GM19240 (cell line): ENCODE data around the gene DDTL.
A peak's percentile ranks its signal among the peaks of the same experiment; 100 is the strongest.
"Not testable (repeated sequence)": the region's sequence is repeated elsewhere in the genome, so short reads cannot be mapped to it uniquely, and the experiment has no call there.

Experiments used
- DNase-seq: peaks from one replicate; pipeline ENCODE4 v3.0.0; 2011; ENCODE audit warnings: low spot score; ENCODE audit not compliant: insufficient read length

DDTL gene

GRCh38 chr22:23969071-23969470 lies 2.4 kb downstream of the DDTL start:
- DNase-seq: no peak

GRCh38 chr22:23970201-23970641 lies 3.5 kb downstream of the DDTL start:
- no peak for DNase-seq

- DNase-seq: no peak
These were observed 4.3 kb downstream of the DDTL start for GRCh38 chr22:23970816-23971486.

DNA sequence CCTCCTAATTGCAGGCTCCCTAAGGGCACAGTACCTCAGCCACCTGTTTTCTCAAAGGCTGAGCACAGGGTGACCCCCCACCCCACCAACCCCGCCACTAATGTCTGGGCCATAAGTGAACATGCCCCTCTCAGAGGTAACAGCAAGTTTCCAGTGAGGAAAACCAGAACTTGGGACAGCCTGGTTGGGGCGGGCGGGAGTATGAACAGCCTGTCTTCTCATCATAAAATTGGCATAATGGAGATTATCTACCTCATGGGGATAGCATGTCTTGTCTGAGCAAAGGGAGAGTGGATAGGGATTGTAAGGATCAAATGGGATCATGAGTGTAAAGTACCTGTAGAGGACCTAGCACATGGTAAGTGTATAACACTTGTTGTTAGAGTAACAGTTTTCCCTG lies 5.2 kb downstream of the DDTL start:
- not testable (repeated sequence) for DNase-seq

DNA sequence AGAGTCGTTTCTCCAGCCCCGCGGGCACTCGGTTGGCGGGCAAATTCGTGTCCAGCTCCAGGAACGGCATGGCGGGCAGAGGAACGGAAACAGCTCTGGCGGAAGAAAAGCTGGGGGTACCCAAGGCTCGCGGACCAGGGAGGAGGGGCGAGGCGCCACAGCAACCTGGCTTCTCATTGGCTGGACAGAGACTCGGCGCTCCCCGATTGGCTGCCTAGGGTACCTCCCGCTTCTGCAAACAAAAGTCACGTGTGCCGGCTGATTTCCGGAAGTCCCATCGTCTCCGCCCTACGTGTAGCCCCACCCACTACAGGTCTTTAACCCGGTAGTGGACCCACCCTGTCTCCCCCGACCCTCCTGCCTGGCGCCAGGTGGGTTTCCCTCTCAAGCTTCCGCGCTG lies 7.7 kb downstream of the DDTL start, which contains the start of gene DDT:
Gene DDT, minus strand, starts transcription at position 97 of the 400 bp plus-strand sequence. Its CDS starts 27 bp downstream, at position 70.
- DNase-seq: not testable (repeated sequence)

- not testable (repeated sequence) for DNase-seq
These were observed 8.2 kb downstream of the DDTL start for GRCh38 chr22:23974836-23975352.

DNA sequence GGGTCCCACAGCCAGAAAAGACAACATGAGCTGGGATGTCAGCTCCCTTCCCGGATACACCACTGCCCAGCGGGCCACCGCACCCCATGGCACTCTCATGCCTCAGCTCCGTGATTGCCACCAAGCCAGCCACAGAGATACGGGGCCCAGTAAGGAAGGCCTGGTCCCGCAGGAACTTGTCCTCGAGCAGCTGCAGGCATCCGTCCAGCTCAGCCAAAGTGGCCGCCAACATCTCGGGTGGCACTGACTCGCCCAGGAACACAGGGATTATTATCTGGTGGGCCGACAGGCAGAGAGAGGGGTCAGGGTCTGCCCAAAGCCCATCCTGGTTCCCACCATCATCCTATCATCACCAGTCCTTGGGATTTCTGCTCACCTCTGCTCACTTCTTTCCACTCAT lies 10.6 kb downstream of the DDTL start:
- not testable (repeated sequence) for DNase-seq

DNA sequence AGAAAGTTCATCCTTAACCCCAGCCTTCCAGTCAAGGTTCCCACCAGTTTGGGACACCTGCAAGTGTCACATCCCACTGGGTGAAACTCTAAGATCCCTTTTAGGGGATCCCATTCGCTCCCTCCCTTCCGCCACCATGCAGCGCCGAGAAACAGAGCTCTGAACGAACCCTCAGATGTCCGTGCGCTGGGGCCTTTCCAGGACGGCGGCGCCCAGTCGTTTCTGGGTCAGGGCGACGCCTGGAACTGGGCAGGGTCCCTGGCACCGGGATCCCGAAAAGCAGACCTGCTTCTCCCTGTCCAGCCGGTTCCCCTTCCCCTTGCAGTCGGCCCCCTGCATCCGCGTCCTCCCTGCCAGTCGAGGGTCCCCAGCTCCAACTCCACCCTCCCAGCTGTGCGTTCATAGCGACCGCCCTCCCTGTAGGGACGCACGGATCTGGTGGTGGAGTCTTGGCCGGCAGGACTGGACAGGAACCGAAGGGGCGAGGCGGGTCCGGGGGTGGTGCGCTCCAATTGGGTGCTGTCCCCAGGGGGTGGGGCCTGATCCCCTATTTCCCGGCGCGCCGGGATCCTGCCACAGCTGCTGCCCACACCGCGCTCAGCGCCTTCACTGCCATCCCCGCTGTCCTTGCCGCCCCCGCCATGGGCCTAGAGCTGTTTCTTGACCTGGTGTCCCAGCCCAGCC lies 13.0 kb downstream of the DDTL start, which contains the start of gene GSTT2:
Gene GSTT2, plus strand, starts transcription at position 578 of the 684 bp plus-strand sequence.
- not testable (repeated sequence) for DNase-seq

GRCh38 chr22:23980567-23980966 lies 13.9 kb downstream of the DDTL start:
- not testable (repeated sequence) for DNase-seq

DNA sequence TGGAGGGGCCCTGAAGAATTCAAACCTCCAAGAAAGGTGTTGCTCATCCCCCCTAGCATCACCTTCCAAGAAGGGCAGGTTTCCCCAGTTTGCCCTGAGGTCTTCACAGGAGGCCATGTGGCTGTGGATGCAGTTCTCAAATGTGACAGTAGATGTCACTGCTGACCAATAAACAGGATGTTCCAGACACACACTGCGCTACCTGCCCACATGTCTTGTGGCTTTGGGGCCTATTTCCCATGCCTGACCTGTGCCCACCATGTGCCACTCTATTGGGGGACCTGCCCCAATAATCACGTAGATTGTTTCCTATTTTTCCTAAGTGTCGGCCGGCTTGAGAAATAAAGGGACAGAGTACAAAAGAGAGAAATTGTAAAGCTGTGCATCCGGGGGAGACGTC lies 17.7 kb downstream of the DDTL start:
- DNase-seq: peak; percentile 51

DNA sequence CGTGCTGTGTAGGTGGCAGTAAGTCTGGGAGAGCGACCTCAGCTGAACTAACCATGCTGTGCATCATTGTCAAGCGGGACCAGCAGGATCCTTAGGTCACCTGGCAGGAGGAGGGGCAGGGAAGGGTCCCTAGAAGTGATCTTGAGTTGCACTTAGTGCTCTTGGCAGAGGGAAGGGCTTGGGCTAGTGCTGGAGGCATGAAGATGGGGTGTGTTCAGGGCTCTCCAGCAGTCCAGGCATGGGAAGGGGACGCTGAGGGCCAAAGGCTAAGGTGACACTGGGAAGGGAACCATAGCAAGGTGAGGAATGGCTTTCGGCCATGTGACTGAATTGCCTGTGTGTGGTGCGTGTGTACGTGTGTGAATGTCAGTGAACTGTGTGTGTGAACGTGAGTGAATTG lies 19.4 kb downstream of the DDTL start:
- DNase-seq: not testable (repeated sequence)

DNA sequence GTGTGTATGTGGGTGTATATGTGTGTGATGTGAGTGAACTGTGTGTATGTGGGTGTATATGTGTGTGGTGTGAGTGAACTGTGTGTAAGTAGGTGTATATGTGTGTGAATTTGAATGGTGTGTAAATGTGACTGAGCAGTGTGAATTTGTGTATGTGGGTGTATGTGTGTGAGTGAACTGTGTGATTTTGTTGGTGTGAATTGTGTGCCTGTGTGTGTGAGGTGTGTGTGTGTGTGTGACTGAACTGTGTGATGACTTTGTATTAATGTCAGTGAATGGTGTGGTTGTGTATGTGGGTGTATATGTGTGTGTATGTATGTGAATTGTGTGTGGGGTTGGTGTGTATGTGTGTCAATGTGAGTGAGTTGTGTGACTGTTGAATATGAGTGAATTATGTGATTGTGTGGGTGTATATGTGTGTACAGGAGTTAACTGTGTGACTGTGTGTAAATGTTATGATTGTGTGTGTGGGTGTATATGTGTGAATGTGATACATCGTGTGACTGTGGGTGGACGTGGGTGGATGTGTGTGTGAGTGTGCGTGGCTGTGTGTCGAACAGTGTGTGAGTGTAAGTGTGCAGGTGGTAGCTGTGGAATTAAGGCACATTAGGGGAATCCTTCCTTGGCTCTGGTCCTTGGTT lies 20.0 kb downstream of the DDTL start:
- not testable (repeated sequence) for DNase-seq

DNA sequence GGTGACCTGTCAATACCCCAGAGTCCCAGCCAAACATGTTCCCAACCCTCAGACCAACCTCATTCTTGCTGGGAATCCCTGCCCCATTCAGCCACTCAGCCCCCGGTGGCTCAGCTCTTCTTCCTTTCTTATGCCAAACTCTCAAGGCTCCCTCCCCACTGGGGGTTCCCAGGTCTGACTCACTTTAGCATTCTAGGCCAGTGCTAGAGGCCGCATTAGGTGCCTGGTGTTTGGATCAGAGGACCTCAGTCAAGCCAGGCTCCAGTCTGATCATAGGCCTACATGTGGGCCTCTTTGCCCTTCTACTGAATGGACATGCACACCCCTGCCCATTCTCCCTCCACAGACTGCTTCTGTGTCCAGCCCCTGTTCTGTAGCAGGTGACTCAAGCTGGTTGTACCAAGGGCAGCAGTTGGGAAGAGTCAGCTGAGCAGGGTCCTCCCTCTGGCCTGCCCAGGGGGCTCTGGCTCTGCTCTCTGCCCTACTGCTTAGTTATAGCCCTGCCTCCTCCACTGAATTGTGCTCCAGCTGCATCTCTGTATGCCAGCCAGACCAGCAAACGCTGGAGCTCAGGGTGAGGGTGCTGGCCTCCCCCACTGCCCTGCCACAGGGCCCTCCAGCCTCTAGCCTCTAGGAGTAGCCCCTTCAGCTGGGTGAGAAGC lies 23.0 kb downstream of the DDTL start:
- not testable (repeated sequence) for DNase-seq

DNA sequence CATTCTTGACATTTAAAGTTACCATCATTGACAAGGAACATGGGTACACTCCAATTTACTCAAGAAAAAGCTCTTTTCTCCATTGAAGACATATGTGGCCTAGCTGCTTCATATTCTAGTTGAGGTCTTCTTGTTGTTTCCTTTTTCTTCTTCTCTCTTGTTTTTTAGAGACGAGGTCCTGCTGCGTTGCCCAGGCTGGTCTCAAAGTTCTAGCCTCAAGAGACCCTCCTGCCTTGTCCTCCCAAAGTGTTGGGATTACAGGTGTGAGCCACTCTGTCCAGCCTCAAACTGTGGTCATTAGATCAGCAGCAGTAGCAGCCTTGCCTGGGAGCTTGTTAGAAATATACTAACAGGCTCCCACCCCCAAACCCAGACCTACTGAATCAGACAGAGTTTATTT lies 26.4 kb downstream of the DDTL start:
- DNase-seq: not testable (repeated sequence)

- not testable (repeated sequence) for DNase-seq
These were observed 27.0 kb downstream of the DDTL start for GRCh38 chr22:23993581-23994177.

- DNase-seq: no peak
These were observed 30.4 kb downstream of the DDTL start for GRCh38 chr22:23997092-23997491.

GRCh38 chr22:23999779-24000178 lies 33.1 kb downstream of the DDTL start:
- not testable (repeated sequence) for DNase-seq

DNA sequence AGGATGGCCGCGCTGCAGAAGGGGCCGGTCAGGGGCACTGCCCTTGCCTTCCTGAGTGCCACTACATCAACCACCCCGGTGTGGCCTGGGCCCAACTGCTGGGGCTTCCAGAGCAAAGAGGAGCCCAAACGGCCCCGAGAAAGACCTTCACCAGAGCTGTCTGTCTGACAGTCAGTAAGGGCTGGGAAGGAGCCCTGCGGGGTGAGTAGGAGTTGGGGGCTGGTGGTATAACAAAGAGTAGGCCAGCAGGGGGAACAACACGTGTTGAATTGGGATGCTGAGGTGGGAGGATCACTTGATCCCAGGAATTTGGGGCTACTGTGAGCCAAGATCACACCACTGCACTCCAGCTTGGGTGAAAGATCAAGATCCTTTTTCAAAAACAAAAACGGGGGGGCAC lies 34.6 kb downstream of the DDTL start:
- DNase-seq: no peak

DNA sequence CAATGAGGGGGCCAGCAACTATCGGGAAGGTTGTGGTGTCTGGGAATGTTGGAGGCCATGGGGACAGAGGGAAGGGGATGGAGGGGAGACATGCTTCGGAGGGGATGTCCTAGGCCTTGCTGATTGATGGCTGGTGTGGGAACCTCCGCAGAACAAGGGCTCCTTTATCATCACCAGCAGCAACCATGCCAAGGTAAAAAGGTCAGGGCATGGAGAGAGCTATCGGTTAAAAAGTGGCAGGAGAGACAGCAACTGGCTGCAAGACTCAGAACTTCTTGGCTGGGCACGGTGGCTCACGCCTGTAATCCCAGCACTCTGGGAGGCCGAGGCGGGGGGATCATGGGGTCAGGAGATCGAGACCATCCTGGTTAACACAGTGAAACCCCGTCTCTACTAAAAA lies 35.6 kb downstream of the DDTL start:
- no peak for DNase-seq

DNA sequence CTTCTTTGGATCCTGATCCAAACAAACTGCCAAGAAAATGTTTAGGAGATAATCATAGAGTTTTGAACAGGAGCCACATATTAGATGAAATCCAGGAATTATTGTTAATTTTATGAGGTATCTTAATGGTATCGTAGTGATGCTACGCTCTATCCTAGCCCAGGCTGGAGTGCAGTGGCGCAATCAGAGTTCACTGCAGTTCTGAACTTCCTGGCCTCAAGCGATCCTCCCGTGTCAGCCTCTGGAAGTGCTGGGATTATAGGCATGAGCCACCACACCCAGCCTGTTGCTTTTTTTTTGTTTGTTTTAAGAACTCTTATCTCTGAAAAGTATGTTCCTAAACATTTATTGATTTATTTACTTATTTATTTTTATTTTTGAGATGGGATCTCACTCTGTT lies 36.2 kb downstream of the DDTL start:
- DNase-seq: no peak

DNA sequence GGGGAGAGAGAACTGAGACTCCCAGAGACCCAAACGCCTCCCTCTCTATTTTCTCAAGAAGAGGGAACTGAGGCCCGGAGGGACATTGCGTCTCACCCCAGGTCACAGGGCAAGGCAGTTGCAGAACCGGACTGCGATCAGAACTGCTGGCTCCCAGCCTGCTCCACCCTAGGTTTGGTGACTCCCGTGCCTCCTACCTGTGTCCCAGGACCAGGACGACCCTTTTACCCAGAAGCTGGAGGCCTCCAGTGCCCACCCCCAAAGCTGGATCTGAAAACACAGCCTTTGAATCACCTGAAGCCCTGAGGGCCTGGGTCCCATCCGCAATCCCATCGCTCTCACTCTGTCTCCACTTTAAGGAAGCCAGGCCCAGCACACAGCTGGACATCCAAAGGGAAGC lies 37.2 kb downstream of the DDTL start:
- no peak for DNase-seq
